Cerebellar nuclear complex (tissue), 1 donor: Measurements from ENCODE around the gene PSMG1.
A peak's percentile ranks its signal among the peaks of the same experiment; 100 is the strongest.
"Not testable (repeated sequence)": the region's sequence is repeated elsewhere in the genome, so short reads cannot be mapped to it uniquely, and the experiment has no call there.

ENCODE experiments used
- DNase-seq, 2 experiments: peaks; one replicate each; lab custom pipeline; 2025; lab: John Stamatoyannopoulos, UW

PSMG1 gene

GRCh38 chr21:39183272-39184049, at the start of gene PSMG1:
Gene PSMG1, minus strand, starts transcription at chr21:39183451. Its CDS starts 66 bp downstream, at chr21:39183385.
- peak; percentile 13 to 47 for DNase-seq

GRCh38 chr21:39232861-39233291, 49.6 kb upstream of the PSMG1 start:
- DNase-seq: no peak

GRCh38 chr21:39224930-39225329, 41.7 kb upstream of the PSMG1 start:
- no peak for DNase-seq

- no peak for DNase-seq
These were observed 38.8 kb upstream of the PSMG1 start for GRCh38 chr21:39221997-39222486.

- no peak for DNase-seq
These were observed 38.2 kb upstream of the PSMG1 start for GRCh38 chr21:39221282-39221996.

GRCh38 chr21:39220875-39221274, 37.6 kb upstream of the PSMG1 start:
- not testable (repeated sequence) for DNase-seq

GRCh38 chr21:39220150-39220549, 36.9 kb upstream of the PSMG1 start:
- no peak for DNase-seq

- no peak for DNase-seq
These were observed 34.8 kb upstream of the PSMG1 start for GRCh38 chr21:39218082-39218409.

- no peak for DNase-seq
These were observed 34.3 kb upstream of the PSMG1 start for GRCh38 chr21:39217356-39218081.

GRCh38 chr21:39216290-39216689, 33.0 kb upstream of the PSMG1 start:
- no peak for DNase-seq

- no peak for DNase-seq
These were observed 31.8 kb upstream of the PSMG1 start for GRCh38 chr21:39215078-39215477.

GRCh38 chr21:39209334-39209688, 26.1 kb upstream of the PSMG1 start:
- DNase-seq: no peak

GRCh38 chr21:39208624-39209333, 25.5 kb upstream of the PSMG1 start:
- DNase-seq: no peak

- DNase-seq: no peak
These were observed 20.9 kb upstream of the PSMG1 start for GRCh38 chr21:39204134-39204533.

- no peak for DNase-seq
These were observed 15.5 kb upstream of the PSMG1 start for GRCh38 chr21:39198800-39199199.

GRCh38 chr21:39197448-39198233, 14.4 kb upstream of the PSMG1 start:
- no peak for DNase-seq

GRCh38 chr21:39196838-39197237, 13.6 kb upstream of the PSMG1 start:
- DNase-seq: no peak

- DNase-seq: no peak
These were observed 13.1 kb upstream of the PSMG1 start for GRCh38 chr21:39196310-39196709.

- no peak for DNase-seq
These were observed 10.1 kb upstream of the PSMG1 start for GRCh38 chr21:39193380-39193779.

GRCh38 chr21:39189857-39190604, 6.8 kb upstream of the PSMG1 start:
- DNase-seq: no peak
